Esophagus muscularis mucosa (tissue), 4 donors: ENCODE data around the gene ITGA7. TPM values are rescaled to one million over a fixed set of nuclear protein-coding genes. Genes with fewer than 3 reads are reported as not detected.
A peak's percentile ranks its signal among the peaks of the same experiment; 100 is the strongest.

Experiments
- DNase-seq: peaks from one replicate; pipeline ENCODE4 v3.0.0-alpha.2; 2017; ENCODE audit errors: extremely low spot score
- H3K27ac ChIP-seq, 4 donors: fragments of 200-600 bp; sonication (generic); replicated peaks in 1 of 4; 1 replicate in 3 of 4; 2 replicates in 1 of 4; pipeline ENCODE4 v1.5.1; 2016 to 2019; ENCODE audit warnings: mild to moderate bottlenecking in 1 of 4
- H3K27me3 ChIP-seq, 4 donors: fragments of 200-600 bp; sonication (generic); one replicate each; pipeline versions ENCODE4 v1.5.1 to v1.6.0; 2016 to 2019
- H3K36me3 ChIP-seq, 4 donors: fragments of 200-600 bp; sonication (generic); one replicate each; pipeline ENCODE4 v1.5.1; 2016 to 2019
- H3K4me1 ChIP-seq, 4 donors: fragments of 200-600 bp; sonication (generic); one replicate each; pipeline ENCODE4 v1.5.1; 2016 to 2019
- H3K4me3 ChIP-seq, 4 donors: fragments of 200-600 bp; sonication (generic); 1 replicate in 2 of 4; 2 replicates in 2 of 4; pipeline ENCODE4 v1.5.1; 2016 to 2019; ENCODE audit warnings: mild to moderate bottlenecking in 4 of 4, moderate library complexity in 1 of 4
- H3K9me3 ChIP-seq, 4 donors: fragments of 200-600 bp; sonication (generic); 1 replicate in 3 of 4; 2 replicates in 1 of 4; pipeline ENCODE4 v1.5.1; 2016 to 2019
- CTCF ChIP-seq, 3 experiments: fragments of 200-600 bp in 2 of 3; fragments of 450-650 bp in 1 of 3; sonication (generic) in 2 of 3; IDR thresholded peaks; one replicate each; pipeline ENCODE4 v1.5.1; 2017 to 2019; ENCODE audit warnings: antibody characterized with exemption in 3 of 3, mild to moderate bottlenecking in 2 of 3, moderate library complexity in 1 of 3
- EP300 ChIP-seq: sonication (generic); formaldehyde crosslinking; IDR thresholded peaks from one replicate; pipeline ENCODE4 v1.6.1; 2017; ENCODE audit warnings: antibody characterized with exemption
- POLR2A ChIP-seq: fragments of 450-650 bp; IDR thresholded peaks from one replicate; pipeline ENCODE4 v1.6.1; 2017; ENCODE audit warnings: antibody characterized with exemption, moderate library complexity, mild to moderate bottlenecking, low read depth
- POLR2AphosphoS5 ChIP-seq, 2 donors: sonication (generic); formaldehyde crosslinking; IDR thresholded peaks; one replicate each; pipeline ENCODE4 v1.6.1; 2017; ENCODE audit warnings: antibody characterized with exemption in 2 of 2
- WGBS: methylation state at CpG from one replicate; pipeline ENCODE4 v1.1.5; 2018; 5-methylcytosine and 5-hydroxymethylcytosine counted together
- intact Hi-C: fragments of 100-400 bp; cut with DNase I; formaldehyde crosslinking; loops from one replicate; pipeline ENCODE4 v1.15.1; 2023
- total RNA-seq, 4 donors: library from RNA; depleted of rRNA; stranded (reverse); fragments of >200 nt; gene quantifications; one replicate each; pipeline versions ENCODE4 v1.1.0 to v1.2.1, GENCODE V29; 2016

ITGA7 gene
- total RNA-seq, 4 donors from 2014 or later, result 155 to 245 (median 218) TPM

- H3K27ac ChIP-seq, result peak overlapping the region in 3 of 4 donors; percentile 73 to 81 (median 77)
- TF ChIP-seq POLR2AphosphoS5 (IDR thresholded peaks at IDR 0.05) (no peak), POLR2A (no peak), CTCF (IDR thresholded peaks at IDR 0.05) (no peak), EP300 (no peak)
- DNase-seq, result no peak
- intact Hi-C loops, result no loop called here
- H3K9me3 ChIP-seq, result no peaks in the 10 kb centered on the region
- H3K27me3 ChIP-seq, result no peaks in the 10 kb centered on the region
- no peaks in the 10 kb centered on the region for H3K36me3 ChIP-seq
- peaks cover 14 to 27% (median 19%) of the 10 kb centered on the region in 4 donors for H3K4me1 ChIP-seq
- H3K4me3 ChIP-seq, result no peak overlapping the region
- 84% methylated on average over 6 of the region's 6 CpGs for WGBS
These were observed 49.5 kb downstream of the ITGA7 start for GRCh38 chr12:55658212-55658611.

- TF ChIP-seq POLR2A, result no peak
- no peak for TF ChIP-seq POLR2AphosphoS5 (IDR thresholded peaks at IDR 0.05)
- no peak for TF ChIP-seq EP300
- no peak for TF ChIP-seq CTCF (IDR thresholded peaks at IDR 0.05)
- WGBS, result 67% methylated on average over 4 of the region's 4 CpGs
- Histone ChIP-seq H3K9me3 (no peaks in the 10 kb centered on the region), H3K4me1 (peaks cover 14 to 27% (median 19%) of the 10 kb centered on the region in 4 donors), H3K27me3 (no peaks in the 10 kb centered on the region), H3K27ac (no peak overlapping the region), H3K36me3 (no peaks in the 10 kb centered on the region), H3K4me3 (no peak overlapping the region)
- no peak for DNase-seq
- intact Hi-C loops, result no loop called here
These were observed 50.5 kb downstream of the ITGA7 start for GRCh38 chr12:55657212-55657611.

GRCh38 chr12:55654511-55655214 is 53.0 kb downstream of the ITGA7 start:
- H3K27me3 ChIP-seq, result no peaks in the 10 kb centered on the region
- DNase-seq, result no peak
- intact Hi-C loops, result no loop called here
- no peak overlapping the region for H3K4me3 ChIP-seq
- no peak for TF ChIP-seq POLR2A
- TF ChIP-seq CTCF (IDR thresholded peaks at IDR 0.05), result no peak
- no peak for TF ChIP-seq EP300
- TF ChIP-seq POLR2AphosphoS5 (IDR thresholded peaks at IDR 0.05), result no peak
- H3K4me1 ChIP-seq, result peaks cover 11 to 22% (median 17%) of the 10 kb centered on the region in 4 donors
- no peaks in the 10 kb centered on the region for H3K36me3 ChIP-seq
- H3K9me3 ChIP-seq, result no peaks in the 10 kb centered on the region
- 80% methylated on average over 17 of the region's 17 CpGs for WGBS
- H3K27ac ChIP-seq, result no peak overlapping the region

- intact Hi-C loops, result no loop called here
- TF ChIP-seq POLR2A, result no peak
- no peak for TF ChIP-seq EP300
- TF ChIP-seq CTCF (IDR thresholded peaks at IDR 0.05), result no peak
- no peak for TF ChIP-seq POLR2AphosphoS5 (IDR thresholded peaks at IDR 0.05)
- H3K4me3 ChIP-seq, result no peak overlapping the region
- no peaks in the 10 kb centered on the region for H3K9me3 ChIP-seq
- H3K4me1 ChIP-seq, result peaks cover 0 to 7% (median 5%) of the 10 kb centered on the region in 4 donors
- no peak overlapping the region for H3K27ac ChIP-seq
- WGBS, result 66% methylated on average over 3 of the region's 3 CpGs
- no peak for DNase-seq
- H3K27me3 ChIP-seq, result no peaks in the 10 kb centered on the region
- H3K36me3 ChIP-seq, result no peaks in the 10 kb centered on the region
These were observed 54.7 kb downstream of the ITGA7 start for GRCh38 chr12:55653031-55653430.

- no peaks in the 10 kb centered on the region for H3K9me3 ChIP-seq
- H3K4me3 ChIP-seq, result no peak overlapping the region
- no peak for TF ChIP-seq POLR2AphosphoS5 (IDR thresholded peaks at IDR 0.05)
- no peak for TF ChIP-seq POLR2A
- no peak for TF ChIP-seq CTCF (IDR thresholded peaks at IDR 0.05)
- TF ChIP-seq EP300, result no peak
- H3K4me1 ChIP-seq, result peaks cover 0 to 6% (median 4%) of the 10 kb centered on the region in 4 donors
- no peaks in the 10 kb centered on the region for H3K27me3 ChIP-seq
- 83% methylated on average over 3 of the region's 3 CpGs for WGBS
- DNase-seq, result no peak
- H3K27ac ChIP-seq, result no peak overlapping the region
- intact Hi-C loops, result no loop called here
- no peaks in the 10 kb centered on the region for H3K36me3 ChIP-seq
These were observed 55.4 kb downstream of the ITGA7 start for GRCh38 chr12:55652352-55652751.
